Tibial nerve (tissue), 4 donors: Measurements from ENCODE around the gene COQ4.

Experiments
- CTCF ChIP-seq, 5 experiments: fragments of 200-600 bp in 3 of 5; fragments of 450-650 bp in 2 of 5; sonication (generic) in 3 of 5; IDR thresholded peaks; one replicate each; pipeline ENCODE4 v1.5.1; 2016 to 2019; ENCODE audit warnings: antibody characterized with exemption in 5 of 5, mild to moderate bottlenecking in 3 of 5, moderate library complexity in 2 of 5
- EP300 ChIP-seq, 2 donors: sonication (generic); formaldehyde crosslinking; IDR thresholded peaks; one replicate each; pipeline ENCODE4 v1.6.1; 2017; ENCODE audit warnings: antibody characterized with exemption in 2 of 2, mild to moderate bottlenecking in 1 of 2
- POLR2A ChIP-seq, 2 donors: fragments of 450-650 bp; IDR thresholded peaks; one replicate each; pipeline ENCODE4 v1.6.1; 2017; ENCODE audit warnings: antibody characterized with exemption in 2 of 2, mild to moderate bottlenecking in 2 of 2, moderate library complexity in 2 of 2

GRCh38 chr9:128349772-128350171 lies 27.1 kb downstream of the COQ4 start:
- TF ChIP-seq CTCF (IDR thresholded peaks at IDR 0.05) (no peak), POLR2A (IDR thresholded peaks at IDR 0.05) (no peak), EP300 (IDR thresholded peaks at IDR 0.05) (no peak)
